GM19395 (cell line): ENCODE data around the gene DOCK11.
"Not testable (repeated sequence)": the region's sequence is repeated elsewhere in the genome, so short reads cannot be mapped to it uniquely, and the experiment has no call there.

Experiments used
- ATAC-seq: cut with Tn5 transposase; IDR thresholded peaks from one replicate; pipeline ENCODE4 v1.9.1; 2021; ENCODE audit warnings: mild to moderate bottlenecking, moderate library complexity; ENCODE audit not compliant: unreplicated experiment

Gene DOCK11

DNA sequence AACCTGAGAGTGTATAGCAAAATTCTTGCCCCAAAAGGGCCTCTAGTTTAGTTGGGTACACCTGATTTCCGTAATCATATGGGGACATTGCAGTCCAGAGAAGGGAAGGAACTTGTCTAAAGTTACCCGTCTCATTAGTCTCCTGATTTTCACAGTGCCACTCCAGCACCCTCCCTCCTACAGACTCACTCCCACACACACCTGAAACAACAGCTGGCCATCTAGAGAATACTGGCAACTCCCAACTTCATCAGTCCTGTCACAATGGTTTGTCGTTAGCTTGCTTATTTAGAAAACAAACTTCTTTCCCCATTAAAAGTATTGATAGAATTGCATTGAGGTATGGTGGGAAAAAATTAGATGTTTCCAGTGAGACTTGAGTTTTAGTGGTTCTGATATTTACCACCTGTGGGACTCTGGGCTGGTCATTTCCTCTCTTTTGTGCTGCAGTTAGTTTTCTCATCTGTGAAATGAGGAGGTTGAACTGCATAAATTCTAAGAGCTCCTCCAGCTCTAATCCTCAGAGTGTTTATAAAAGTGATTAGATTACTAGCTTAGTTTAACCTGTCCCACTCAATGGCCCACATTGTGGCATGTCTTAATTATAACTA lies 233.5 kb downstream of the DOCK11 start:
- ATAC-seq: no peak

DNA sequence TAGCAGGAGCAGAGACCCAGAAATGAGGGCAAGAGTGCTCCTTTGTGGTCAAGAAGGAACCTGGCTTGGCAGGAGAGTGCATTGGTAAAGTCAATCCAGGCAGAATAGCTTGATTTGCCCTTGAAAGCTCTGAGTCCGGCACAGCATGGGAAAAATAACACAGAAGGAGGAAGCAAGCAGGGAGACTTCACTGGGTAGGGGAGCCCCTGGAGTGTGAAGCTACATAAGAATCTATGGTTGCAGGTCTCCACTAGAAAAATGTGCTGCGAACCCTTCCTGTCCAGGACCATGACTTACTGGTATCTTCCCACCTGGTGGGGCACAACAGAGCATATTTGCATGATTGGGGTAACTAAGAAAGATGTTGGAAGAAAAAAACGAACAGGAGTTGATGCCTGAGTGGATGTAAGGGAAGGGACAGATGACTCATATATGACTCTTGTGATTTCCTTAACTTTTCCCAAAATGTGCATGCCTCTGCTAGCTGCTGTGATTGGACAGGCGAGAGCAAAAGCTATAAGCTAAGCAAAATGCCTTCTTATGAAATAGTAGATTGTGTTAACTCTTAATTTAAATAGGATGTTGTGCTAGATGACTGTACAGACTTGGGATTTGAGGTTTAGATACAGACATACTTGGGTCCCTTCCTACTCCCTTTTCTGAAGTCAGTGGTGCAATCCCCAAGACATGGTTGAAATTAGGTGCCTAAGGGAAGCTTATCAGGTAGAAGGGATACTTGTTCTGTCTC lies 235.1 kb downstream of the DOCK11 start:
- ATAC-seq: no peak

DNA sequence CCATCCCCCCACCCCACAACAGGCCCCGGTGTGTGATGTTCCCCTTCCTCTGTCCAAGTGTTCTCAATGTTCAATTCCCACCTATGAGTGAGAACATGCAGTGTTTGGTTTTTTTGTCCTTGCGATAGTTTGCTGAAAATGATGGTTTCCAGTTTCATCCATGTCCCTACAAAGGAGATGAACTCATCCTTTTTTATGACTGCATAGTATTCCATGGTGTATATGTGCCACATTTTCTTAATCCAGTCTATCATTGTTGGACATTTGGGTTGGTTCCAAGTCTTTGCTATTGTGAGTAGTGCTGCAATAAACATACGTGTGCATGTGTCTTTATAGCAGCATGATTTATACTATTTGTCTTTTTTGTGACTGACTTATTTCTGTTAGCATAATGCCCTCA lies 236.9 kb downstream of the DOCK11 start:
- ATAC-seq: not testable (repeated sequence)

DNA sequence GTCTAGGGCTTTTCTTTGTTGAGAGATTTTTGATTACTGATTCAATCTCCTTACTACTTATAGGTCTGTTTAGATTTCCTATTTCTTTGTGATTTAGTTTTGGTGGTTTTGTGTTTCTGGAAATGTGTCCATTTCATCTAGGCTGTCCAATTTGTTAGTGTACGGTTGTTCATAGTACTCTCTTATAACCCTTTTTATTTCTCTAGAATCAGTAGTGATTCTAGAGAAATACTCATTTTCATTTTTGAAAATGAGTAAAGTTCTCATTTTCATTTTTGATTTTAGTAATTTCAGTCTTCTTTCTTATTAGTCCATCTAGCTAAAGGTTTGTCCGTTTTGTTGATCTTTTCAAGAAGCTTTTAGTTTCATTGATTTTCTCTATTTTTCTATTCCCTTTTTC lies 239.3 kb downstream of the DOCK11 start:
- ATAC-seq: peak; percentile 72
